ENCODE results near the gene PRRC2B. TPM values are rescaled to one million over a fixed set of nuclear protein-coding genes. Genes with fewer than 3 reads are reported as not detected.

Gene PRRC2B
- total and polyA plus RNA-seq, 2 of the 8 experiments (the other 6 are each of a cell fraction or from before 2014, with no cell fraction given), result 37.3 to 249 TPM

- Histone ChIP-seq H2AK5ac (ENCODE audit: low read depth, low read length) (no peak overlapping the region), H3K14ac (ENCODE audit: insufficient read length) (no peak overlapping the region), H2BK120ac (replicated peaks; ENCODE audit: low read depth, low read length) (no peak overlapping the region), H3K36me3 (ENCODE audit: control insufficient read depth in 2 of 4, insufficient read depth in 4 of 4, low read length in 3 of 4) (peaks cover 0 to 3% (median 0%) of the 10 kb centered on the region in 4 experiments; a peak in 1 of 8 replicates), H4K8ac (ENCODE audit: extremely low read depth, insufficient read depth, low read length) (no peak overlapping the region), H3K23me2 (ENCODE audit: low read depth, low read length) (peaks cover 13% of the 10 kb centered on the region), H3K79me1 (ENCODE audit: low read depth, low read length) (peaks cover 3% of the 10 kb centered on the region; the same call in 1 of the 2 replicates), H2BK20ac (ENCODE audit: low read length) (no peak overlapping the region), H2AFZ (ENCODE audit: low read length) (no peak overlapping the region), H3K9ac (replicated peaks in 1 of 4; ENCODE audit: extremely low read depth in 1 of 4, low read depth in 3 of 4, low read length in 3 of 4) (peak overlapping the region in 3 of 4 experiments; percentile 26 to 92 (median 36); a peak in 6 of 7 replicates), H4K5ac (ENCODE audit: insufficient read length, low read depth, low read length) (no peak overlapping the region), H3K23ac (ENCODE audit: insufficient read length) (no peak overlapping the region), H3K27me3 (replicated peaks in 1 of 4; ENCODE audit: control insufficient read depth in 3 of 4, extremely low read depth in 1 of 4, insufficient read depth in 3 of 4, low read length in 3 of 4) (no peaks in the 10 kb centered on the region), H3K4me3 (ENCODE audit: extremely low read depth in 1 of 4, insufficient read depth in 2 of 4, low read depth in 3 of 4, low read length in 4 of 4) (peak overlapping the region; percentile 39 to 86 (median 60); a peak in 5 of 8 replicates), H3K4me1 (replicated peaks in 1 of 4; ENCODE audit: control insufficient read depth in 3 of 4, insufficient read depth in 4 of 4, low read length in 3 of 4) (peaks cover 8 to 32% (median 19%) of the 10 kb centered on the region in 4 experiments), H3K56ac (replicated peaks; ENCODE audit: insufficient read length, low read depth, low read length) (peak overlapping the region; percentile 40), H2BK15ac (ENCODE audit: low read length) (no peak overlapping the region), H3K79me2 (ENCODE audit: control insufficient read depth in 1 of 2, insufficient read depth in 2 of 2, low read length in 2 of 2) (peaks cover 70 to 78% of the 10 kb centered on the region in 2 experiments), H3K18ac (ENCODE audit: extremely low read depth, low read length) (no peak overlapping the region), H4K20me1 (replicated peaks in 1 of 2; ENCODE audit: control insufficient read depth in 1 of 2, insufficient read depth in 2 of 2, low read length in 2 of 2) (peaks cover 31 to 34% of the 10 kb centered on the region in 2 experiments), H3K9me3 (ENCODE audit: insufficient read depth in 2 of 2, low read depth in 1 of 2, low read length in 1 of 2) (no peaks in the 10 kb centered on the region), H3K4ac (replicated peaks; ENCODE audit: insufficient read length, low read depth, low read length) (no peak overlapping the region), H4K91ac (replicated peaks; ENCODE audit: insufficient read length, low read length) (no peak overlapping the region), H2BK12ac (ENCODE audit: low read depth, low read length) (no peak overlapping the region; the same call in 1 of the 2 replicates), H3K4me2 (ENCODE audit: insufficient read depth in 1 of 2, low read depth in 2 of 2, low read length in 2 of 2) (peak overlapping the region; percentile 78 to 79), H3K27ac (ENCODE audit: low read depth, low read length) (peak overlapping the region; percentile 46; the same call in 1 of the 2 replicates), H2BK5ac (ENCODE audit: low read depth, low read length) (peak overlapping the region; percentile 49; the same call in 1 of the 2 replicates)
- DNase-seq (ENCODE audit: low read depth in 1 of 2, low spot score in 2 of 2) (peak in 1 of 2 experiments; percentile 61), FAIRE-seq (no peak)
- 20% methylated on average over 8 of the region's 8 CpGs; no CpG with 5 or more reads in 1 of the 2 experiments for whole genome bisulfite sequencing, 2 experiments (ENCODE audit: extremely low coverage in 1 of 2, insufficient coverage in 1 of 2, insufficient read length in 1 of 2, insufficient replicate concordance in 2 of 2, low coverage in 1 of 2, low lambda C conversion rate in 2 of 2, missing lambda C conversion rate in 1 of 2)
- POLR2A ChIA-PET (ENCODE audit: partially characterized antibody), result interaction anchor here (0.6 to 6.1 kb wide), 26 partner anchors 9 to 1004 kb away, joined by 3 to 78 read pairs (median 5); partner anchors contain the start of gene POMT1
- CTCF ChIA-PET (ENCODE audit: partially characterized antibody), result interaction anchor here (0.6 to 2.7 kb wide), 15 partner anchors 8 to 997 kb away, joined by 3 to 18 read pairs (median 4); no protein-coding TSS in a partner anchor
- TF ChIP-seq HDAC6 (IDR thresholded peaks at IDR 0.05; ENCODE audit: low read depth, low read length), result no peak
- no peak for TF ChIP-seq JUN (IDR thresholded peaks at IDR 0.05; ENCODE audit: low read depth, low read length)
- 0 out of 2 replicates have a peak, but pooled peaks have one; percentile 43 for TF ChIP-seq TAF1 (IDR thresholded peaks at IDR 0.05; ENCODE audit: low read depth, low read length)
- TF ChIP-seq NRF1 (IDR thresholded peaks at IDR 0.05; ENCODE audit: low read depth, low read length), result no peak
These were observed 3.4 kb downstream of the PRRC2B start for GRCh38 chr9:131397100-131397790.

Data from H1 (cell line).